ENCODE data around the gene KLHL22. TPM values are rescaled to one million over a fixed set of nuclear protein-coding genes. Genes with fewer than 3 reads are reported as not detected.

Gene KLHL22
- polyA plus RNA-seq, 3 donors, result 31.9 to 39.4 (median 38.8) TPM

DNA sequence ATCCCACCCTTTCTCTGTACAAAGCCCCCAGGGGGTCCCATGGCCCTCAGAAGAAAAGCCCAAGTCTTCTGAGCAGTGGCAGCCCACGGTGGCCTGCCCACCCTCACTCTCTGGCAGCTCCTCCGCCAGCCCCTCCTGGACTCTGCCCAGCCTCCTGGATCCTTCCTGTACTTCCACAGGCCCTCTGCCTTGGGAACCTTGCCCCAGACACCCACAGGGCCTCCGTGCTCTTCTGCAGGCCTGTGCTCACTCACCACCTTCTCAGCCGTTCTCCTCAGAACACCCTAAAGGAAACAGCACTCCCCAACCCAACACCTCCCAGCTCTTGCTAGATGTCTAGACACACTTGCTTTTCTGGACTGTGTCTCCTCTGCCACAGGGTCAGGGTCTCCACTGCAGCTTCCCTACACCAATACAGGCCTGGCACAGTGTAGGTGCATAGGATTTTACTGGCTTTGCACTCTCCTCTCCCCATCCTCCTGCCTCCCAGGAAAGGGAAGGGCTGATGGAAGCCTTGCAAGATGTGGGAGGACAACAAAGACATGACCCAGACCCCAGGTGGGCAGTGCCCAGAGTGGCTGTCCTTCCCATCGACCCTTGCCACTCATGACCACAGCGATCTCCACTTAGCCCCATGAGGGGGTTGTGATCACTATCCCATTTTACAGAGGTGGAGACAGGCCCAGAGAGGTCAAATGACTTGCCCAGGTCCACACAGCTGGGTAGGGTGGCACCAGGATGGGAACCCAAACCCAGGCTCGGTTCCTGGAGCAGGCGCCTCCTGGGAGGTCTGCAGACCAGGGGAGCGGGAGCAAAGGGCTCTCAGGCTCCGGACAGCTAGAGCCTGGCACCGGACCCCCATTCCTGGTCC, 59.9 kb downstream of the KLHL22 start:
- DNase-seq, result no peak

DNA sequence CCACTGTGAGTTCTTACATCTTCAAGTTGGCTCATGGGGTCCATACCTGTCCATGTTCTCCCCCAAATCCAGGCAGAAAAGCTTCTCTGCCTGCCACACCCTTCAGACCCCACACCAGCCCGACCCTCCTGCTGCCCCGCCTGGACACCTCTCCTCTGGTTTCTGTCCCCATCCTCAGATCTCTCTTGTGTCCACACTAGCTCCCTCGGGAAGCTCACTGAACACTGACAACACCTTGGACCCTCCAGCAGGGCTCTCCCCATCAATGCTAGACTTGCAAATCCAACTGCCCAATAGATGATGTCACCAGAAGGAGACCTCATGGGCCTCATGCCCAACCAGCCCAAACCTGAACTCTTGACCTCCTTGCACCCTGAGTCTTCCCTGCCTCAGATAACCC, 60.8 kb downstream of the KLHL22 start:
- DNase-seq, result no peak

DNA sequence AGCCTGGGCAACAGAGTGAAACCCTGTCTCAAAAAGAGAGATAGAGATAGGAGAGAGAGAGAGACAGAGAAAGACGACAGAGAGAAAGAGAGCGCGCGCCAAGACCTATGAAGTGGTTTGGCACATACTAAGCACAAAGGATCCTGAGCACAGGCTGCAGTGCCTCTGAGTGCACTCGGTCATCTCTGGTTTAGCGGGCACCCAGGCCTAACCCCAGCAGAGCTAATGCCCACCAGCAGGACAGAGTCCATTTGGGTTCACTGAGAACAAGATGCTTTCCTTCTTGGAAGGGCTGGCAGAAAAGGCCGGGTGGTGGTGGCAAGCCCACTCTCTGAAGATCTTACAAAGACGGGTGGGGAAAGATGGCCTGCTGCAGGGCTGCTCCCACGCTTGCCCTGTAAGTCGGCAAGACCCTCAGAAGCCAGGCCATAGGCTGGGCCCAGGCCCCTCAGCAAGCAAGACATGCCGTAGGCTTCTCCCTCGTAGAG, 61.3 kb downstream of the KLHL22 start:
- DNase-seq, result no peak

DNA sequence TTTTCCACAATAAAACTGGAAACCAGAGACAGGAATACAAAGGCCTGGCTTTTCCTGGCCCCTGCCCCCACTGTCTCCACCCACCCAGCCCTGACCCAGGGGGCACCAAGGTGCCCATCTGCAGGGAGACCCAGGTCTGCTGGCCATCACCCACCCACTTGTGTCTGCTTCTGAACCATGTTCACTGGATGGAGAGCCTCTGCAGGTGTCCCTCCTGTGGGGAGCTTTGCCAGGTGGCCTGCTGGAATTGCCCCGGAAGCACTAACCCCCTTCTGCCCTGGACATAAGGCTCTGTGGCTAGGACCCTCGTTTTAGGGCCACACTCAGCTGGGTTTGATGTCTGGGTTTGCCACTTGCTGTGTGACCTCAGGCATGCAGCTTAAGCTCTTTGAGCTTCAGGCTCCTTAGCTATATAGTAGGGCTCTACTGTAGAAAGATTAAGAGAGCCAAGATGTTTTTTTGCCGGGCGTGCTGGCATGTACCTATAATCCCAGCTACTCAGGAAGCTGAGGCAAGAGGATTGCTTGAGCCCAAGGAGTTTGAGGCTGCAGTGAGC, 61.8 kb downstream of the KLHL22 start:
- no peak for DNase-seq

DNA sequence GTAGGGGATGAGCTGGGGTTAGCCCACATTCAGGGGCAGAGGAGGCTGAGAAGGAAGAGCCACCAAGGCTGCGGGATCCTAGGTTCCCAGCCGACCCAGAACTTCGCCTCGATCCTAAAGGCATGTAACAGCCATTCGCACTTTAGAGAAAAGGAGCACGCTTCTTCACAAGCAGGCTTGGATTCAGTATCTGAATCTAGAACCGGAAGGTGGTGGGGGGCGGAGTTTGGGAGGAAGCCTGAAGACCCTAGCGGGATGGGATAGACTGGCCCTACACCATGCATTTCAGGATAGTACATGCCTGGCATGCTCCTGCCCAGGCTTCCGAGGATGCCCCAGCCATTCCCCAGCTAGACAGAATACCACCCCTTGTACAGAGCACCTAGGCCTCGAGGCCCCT, 62.4 kb downstream of the KLHL22 start:
- no peak for DNase-seq

DNA sequence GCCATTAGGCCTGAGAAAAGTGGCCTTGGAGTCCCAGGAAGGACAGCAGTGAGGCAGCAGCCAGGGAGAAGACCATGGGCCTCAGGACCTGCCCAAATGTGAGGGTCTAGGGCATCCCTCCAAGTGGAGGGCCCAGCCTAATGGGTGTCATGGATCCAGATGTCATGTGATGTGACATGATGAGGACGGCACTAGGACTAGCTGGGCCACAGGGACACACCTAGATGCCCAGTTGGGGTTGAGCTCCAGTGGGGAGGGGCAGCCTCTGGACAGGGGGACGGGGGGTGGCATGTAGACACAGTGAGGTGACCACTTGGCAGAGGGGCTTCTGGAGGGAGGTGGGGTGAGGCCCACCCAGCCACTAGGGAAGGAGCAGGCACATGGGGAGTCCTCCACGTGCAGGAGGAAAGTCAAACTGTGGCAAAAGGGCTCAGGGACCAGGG, 63.3 kb downstream of the KLHL22 start:
- no peak for DNase-seq

DNA sequence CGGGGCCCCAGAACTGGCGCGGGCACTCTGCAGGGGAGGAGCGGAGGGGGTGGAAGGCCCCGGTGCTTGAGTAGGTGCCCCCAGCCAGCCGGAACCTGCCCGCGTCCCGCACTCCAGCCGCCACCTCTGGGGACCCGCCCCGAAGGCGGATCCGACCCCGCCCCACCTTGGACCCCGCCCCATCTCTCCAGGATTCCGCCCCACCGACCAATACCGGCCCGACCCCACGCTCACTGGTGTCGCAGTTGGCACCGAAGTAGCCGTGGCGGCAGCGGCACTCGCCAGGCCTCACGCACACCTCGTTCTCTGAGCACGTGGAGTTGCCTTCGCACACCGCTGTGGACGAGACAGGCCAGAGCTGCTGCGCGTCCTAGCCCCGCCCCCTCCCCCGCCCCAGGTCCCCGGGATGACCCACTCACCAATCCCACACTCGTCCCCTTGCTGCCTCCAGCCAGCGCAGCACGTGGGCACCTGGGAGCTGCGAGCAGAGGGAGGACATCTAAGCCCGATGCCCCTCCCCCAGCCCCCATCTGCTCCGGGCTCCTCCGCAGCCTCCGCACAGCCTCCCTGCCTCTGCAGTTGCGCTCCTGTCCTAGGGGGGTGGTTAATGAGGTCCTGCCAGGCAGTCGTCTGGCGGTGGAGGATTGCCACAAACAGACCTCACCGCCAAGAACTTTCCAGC, 63.9 kb downstream of the KLHL22 start:
- no peak for DNase-seq

DNA sequence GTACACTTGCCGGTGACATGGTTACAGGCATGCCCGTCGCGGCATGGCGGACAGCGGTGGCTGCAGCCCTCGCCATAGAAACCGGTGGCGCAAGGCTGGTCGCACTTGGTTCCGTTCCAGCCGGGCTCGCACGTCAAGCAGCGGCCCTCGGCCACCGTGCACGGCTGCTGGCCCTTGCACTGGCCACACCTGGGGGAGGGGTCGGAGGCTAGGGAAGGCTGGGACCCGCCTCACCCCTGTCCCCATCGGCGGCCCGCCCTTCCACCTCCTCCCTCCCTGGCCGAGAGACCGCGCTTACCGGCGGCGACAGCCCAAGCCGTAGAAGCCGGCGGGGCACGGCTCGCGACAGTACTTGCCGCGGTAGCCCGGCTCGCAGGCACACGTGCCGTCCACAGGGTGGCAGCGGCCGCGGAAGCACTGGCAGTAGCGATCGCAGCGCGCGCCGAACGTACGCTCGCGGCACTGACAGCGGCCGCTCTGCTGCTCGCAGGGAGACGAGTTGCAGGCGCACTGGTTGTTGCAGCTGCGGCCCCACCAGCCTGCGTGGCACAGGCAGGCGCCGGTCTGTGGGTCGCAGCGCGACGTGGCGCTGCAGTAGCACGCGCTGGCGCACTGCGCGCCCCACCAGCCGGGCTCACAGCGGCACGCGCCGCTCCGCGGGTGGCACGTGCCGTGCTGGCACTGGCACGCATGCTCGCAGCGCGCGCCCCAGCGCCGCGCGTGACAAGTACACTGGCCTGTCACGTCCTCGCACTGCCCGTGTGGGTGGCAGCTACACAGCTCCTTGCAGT, 64.7 kb downstream of the KLHL22 start:
- no peak for DNase-seq

DNA sequence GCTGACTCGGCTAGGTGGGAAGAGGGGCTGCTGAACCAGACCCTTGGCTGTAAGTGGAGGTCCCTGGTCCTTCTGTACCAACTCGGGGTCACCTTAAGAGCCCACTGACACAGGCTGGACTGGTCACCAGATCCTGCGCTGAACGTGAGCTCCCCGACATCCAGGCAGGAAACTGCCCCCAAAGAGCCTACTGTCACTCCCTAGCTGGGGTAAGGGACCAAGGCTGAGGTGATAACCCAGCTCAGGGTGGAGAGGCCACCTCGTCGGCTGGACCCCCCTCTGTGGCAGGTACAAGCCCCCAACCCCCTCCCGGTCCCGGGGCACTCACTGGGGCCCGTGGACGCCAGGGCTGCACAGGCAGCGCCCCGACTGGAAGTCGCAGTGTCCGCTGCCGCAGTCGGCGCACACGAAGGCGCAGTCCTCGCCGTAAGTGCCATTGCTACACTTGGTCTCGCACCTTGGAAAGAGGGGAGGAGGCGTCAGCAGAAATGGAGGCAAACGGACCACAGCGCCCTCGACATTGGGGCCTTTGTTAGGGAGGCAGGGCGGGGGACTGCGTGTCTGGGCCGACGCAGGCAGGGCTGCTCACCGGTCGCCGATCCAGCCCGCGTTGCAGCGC, 65.4 kb downstream of the KLHL22 start:
- DNase-seq, result no peak

DNA sequence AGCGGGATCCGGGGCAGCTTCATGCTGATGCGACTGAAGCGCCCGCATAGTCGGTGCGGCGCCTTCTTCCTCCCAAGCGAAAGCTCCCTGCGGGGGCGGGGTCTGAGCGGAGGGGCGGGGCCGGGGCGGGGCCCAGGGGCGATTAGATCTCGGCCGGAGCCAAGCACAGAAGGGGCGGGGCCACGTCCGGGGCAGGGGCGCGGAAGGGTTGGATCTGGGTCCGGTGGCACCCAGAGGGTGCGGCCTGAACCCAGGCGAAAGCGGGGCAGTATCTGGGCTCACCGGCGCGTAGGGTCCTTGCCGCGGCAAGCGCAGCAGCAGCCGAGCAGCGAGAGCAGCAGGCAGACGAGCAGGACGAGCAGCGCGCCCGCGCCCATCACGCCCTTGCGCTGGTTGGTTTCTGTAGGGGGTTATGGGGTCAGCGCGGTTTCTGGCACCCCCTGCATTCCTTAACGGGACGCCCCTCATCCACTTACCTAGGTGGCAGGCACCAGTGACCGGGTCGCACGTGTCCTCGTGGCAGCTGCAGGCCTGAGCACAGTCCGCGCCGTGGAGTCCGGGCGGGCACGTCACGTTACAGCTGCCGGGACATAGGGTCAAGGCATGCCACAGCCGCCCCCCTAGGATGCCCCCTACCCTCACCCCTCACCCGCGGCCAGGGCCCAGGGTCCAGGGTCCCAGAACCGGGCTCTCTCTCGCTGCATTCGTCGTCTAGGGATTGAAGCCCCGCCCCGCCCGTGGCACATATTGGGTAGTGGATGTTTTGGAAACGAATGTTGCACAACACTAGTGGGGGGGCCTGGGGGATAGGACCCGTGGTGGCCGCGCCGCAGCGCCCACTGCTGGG, 66.1 kb downstream of the KLHL22 start:
- no peak for DNase-seq

DNA sequence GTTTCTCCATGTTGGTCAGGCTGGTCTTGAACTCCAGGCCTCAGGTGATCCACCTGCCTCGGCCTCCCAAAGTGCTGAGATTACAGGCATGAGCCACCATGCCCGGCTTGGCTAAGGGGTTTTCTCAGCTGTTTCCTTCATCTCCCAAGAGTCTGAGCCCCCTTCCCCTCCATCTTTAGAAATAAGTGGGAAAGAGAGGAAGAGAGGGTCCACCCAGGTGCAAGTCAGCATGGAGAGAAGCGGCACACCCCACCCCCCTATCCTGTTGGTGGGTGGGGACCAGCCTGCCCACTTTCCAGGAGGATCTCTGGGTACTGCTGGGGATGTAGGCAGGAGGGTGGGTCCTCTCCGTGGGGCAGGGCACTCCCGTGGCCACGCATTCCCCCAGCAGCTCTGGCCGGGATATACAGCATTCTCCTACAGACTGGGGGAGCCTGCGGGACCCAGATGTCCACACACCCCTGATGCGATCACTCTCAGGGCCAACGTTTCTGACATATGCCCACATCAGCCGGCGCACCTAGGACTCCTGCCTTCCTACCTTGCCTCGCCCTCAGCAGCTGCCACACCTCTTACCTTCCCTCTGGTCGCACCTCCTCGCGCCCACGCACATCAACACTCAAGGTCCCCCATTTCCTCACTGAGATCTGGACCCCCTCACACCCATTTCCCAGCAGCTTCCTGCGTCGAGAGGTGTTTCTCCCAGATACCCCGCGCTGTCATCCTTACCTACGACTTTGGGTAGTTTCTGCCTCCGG, 66.9 kb downstream of the KLHL22 start:
- no peak for DNase-seq

DNA sequence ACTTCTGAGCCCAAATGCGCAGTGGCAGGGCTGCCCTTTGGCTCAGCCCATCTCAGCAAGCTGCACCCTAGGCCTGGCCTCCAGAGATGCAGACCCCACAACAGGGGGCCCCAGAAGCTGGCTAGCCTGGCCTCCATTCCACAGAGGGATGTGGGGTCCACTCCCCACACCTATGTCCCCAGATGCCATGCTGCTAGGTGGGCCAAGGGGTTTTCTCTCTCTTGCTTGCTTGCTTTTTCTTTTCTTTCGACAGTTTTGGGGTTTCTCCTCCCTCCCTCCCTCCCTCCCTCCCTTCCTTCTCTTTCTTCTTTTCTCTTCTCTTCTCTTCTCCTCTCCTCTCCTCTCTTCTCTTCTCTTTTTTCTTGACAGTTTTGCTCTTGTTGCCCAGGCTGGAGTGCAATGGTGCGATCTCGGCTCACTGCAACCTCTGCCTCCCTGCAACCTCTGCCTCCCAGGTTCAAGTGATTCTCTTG, 67.6 kb downstream of the KLHL22 start:
- no peak for DNase-seq

DNA sequence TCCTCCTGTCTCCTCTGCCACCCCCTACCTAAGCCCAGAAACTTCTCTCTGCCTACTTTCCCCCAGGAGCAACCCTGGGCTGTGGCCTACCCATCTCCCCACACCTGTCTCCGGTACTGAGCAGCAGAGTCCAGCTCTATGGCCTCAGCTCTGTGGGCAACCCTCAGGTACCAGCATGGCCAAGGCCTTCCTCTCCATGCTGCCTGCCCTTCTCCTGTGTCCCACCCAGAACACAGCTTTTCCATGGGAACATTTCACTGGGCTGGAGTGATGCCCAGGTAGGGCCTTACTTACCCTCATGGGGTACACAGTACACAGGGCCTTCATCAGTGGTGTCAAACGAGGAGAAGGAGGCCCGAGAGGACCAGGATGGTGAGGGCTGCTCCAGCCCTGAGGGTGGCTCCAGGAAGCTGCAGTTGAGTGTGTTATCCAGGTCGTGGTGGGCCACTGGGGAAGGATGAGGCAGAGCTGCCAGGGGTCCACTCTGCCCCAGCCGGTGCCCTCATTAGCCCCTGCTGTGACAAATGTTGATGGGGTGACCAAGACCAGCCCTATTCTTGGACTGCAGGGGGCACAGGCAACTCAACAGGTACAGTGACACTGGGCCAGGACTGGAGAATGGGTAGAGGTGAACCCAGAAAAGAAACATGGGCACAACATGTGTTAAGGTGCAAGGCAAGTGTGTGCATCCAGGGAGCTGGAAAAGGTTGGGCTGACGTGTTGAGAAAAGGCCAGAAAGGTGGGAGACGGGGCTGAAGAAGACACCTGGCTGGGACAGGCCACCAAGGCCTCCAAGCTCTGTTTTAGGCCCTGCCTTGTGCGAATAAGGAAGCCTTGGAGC, 68.3 kb downstream of the KLHL22 start:
- no peak for DNase-seq

DNA sequence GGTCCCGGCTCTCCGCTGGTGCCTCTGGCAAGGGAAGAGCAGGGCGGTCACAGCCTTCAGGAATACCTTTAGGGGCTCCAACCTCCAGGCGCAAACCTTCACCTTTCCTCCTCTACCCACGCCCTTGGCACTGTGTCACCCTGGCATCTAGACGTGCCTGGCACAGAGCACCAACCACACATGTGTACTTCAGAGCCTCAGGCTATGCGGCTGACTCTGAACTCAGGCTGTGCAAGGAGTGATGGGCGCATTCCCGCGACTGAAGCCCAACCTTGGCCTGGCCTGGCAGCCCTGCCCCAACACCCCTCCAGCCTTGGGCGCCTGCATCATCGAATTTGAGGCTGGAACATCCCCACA, 69.4 kb downstream of the KLHL22 start:
- DNase-seq, result no peak

DNA sequence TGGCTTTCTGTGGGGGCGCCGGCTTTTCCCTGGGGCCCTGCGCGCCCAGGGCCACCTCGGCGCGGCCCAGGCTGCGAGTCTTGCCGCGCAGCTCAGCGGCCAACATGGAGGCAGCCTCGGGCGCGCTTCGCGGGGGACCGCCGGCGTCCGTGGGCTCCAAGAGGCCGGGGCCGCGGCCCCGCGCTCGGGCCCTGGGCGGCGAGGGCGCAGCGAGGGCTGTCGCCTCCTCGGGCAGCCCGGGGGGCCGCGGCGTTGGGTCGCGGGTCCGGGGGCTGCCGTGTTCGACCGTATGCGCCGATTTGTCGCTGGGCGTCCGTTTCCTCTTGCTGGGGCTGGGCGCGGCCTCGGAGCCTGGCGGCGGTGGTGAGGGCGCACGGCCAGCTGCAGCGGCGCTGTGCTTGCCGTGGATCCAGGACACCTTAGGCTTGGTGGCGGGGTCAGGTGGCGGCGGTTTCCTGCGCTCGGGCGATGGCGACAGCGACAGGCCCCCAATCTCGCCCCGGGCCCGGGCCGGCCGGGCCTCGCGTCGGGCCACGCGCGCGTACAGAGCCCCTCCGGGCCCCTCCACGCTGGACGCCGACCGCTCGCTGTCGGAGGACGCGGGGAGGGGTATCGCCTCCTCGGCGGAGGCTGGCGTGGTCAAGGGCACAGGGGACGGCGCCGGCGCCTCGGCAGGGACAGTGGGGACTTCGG, 69.9 kb downstream of the KLHL22 start:
- no peak for DNase-seq

DNA sequence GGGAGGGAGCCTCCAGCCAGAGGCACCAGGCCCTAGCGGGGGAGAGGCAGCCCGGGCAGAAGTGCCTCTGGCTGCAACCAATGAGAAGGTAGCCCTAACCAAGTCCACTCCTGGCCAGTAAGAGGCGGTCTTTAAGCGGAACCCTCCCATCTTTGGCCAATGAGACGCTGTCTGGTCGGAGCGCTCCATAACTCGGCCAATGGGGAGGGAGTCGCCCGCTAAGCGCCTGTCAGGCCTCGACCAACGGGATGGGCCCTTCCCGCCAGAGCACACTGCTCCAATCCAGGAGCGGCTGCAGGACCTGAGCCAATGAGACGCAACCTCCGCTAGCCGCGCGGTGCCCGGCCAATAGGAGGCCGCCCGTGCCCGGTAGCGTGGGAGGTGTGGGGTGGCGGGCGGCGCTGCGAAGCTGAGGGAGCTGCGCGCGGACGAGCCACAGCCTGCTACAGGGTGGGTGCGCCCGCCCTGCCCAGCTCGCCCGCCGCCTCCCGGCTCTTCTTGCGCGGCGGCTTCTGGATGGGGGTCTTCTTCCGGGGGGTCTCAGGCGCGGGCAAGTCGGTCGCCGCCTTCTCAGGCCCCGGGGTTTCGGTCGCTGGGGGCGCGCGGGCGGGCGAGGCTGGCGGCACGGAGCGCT, 70.5 kb downstream of the KLHL22 start:
- DNase-seq, result peak; percentile 64

DNA sequence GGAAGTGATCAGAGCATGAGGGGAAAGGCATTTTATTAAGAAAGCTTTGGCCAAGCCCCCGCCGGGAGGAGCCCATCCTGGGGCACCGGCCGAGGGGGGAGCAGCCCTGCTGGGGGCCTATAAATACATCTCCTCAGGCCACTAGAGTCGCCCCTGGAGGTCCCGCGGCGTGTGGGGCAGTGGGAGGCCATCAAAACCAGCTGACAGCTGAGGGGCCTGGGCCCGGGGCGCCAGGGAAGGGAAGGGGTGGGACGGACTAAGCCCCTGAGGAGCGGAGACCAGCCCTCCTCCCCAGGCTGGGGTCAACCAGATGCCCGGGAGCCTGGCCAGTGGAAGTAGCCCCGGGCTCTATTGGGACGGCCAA, 71.0 kb downstream of the KLHL22 start:
- DNase-seq, result no peak
